Esophagus squamous epithelium (tissue), 5 donors: ENCODE results near the gene MINDY4. TPM values are rescaled to one million over a fixed set of nuclear protein-coding genes. Genes with fewer than 3 reads are reported as not detected.

ENCODE experiments used
- DNase-seq: peaks from one replicate; lab custom pipeline; 2025; lab: John Stamatoyannopoulos, UW
- H3K27ac ChIP-seq, 4 donors: fragments of 200-600 bp; sonication (generic); one replicate each; pipeline ENCODE4 v1.5.1; 2016 to 2019; ENCODE audit warnings: mild to moderate bottlenecking in 1 of 4
- H3K27me3 ChIP-seq, 4 donors: fragments of 200-600 bp; sonication (generic); 1 replicate in 3 of 4; 2 replicates in 1 of 4; pipeline versions ENCODE4 v1.5.1 to v1.6.0; 2017 to 2021; ENCODE audit warnings: antibody characterized with exemption in 1 of 4
- H3K36me3 ChIP-seq, 3 donors: fragments of 200-600 bp; sonication (generic); one replicate each; pipeline ENCODE4 v1.5.1; 2016 to 2019
- H3K4me1 ChIP-seq, 3 donors: fragments of 200-600 bp; sonication (generic); one replicate each; pipeline ENCODE4 v1.5.1; 2017 to 2019
- H3K4me3 ChIP-seq, 4 donors: fragments of 200-600 bp; sonication (generic); 1 replicate in 3 of 4; 2 replicates in 1 of 4; pipeline ENCODE4 v1.5.1; 2016 to 2019; ENCODE audit warnings: mild to moderate bottlenecking in 2 of 4, moderate library complexity in 1 of 4
- H3K9me3 ChIP-seq, 3 donors: fragments of 200-600 bp; sonication (generic); one replicate each; pipeline ENCODE4 v1.5.1; 2016 to 2019
- CTCF ChIP-seq, 6 experiments: fragments of 450-650 bp in 4 of 6; fragments of 200-600 bp in 2 of 6; sonication (generic) in 2 of 6; IDR thresholded peaks; one replicate each; pipeline ENCODE4 v1.5.1; 2016 to 2019; ENCODE audit warnings: antibody characterized with exemption in 6 of 6, mild to moderate bottlenecking in 4 of 6, moderate library complexity in 4 of 6
- POLR2A ChIP-seq, 4 donors: fragments of 450-650 bp; IDR thresholded peaks; one replicate each; pipeline ENCODE4 v1.6.1; 2017; ENCODE audit warnings: antibody characterized with exemption in 4 of 4, mild to moderate bottlenecking in 4 of 4, moderate library complexity in 3 of 4
- WGBS, 2 donors: methylation state at CpG; one replicate each; pipeline ENCODE4 v1.1.5; 2018; 5-methylcytosine and 5-hydroxymethylcytosine counted together
- intact Hi-C: fragments of 100-400 bp; cut with DNase I; formaldehyde crosslinking; loops from one replicate; pipeline ENCODE4 v1.15.0; 2022
- total RNA-seq, 4 donors: library from RNA; depleted of rRNA; stranded (reverse); fragments of >200 nt; gene quantifications; one replicate each; pipeline ENCODE4 v1.1.0, GENCODE V29; 2016
- donor health status: DM: yes; HTN: yes; CAD: no.

Gene MINDY4
- total RNA-seq, 4 donors from 2014 or later: 2.5 to 6.3 (median 3.3) TPM

GRCh38 chr7:30912986-30913811, 142.0 kb downstream of the MINDY4 start:
- peaks cover 5 to 79% (median 26%) of the 10 kb centered on the region in 3 donors for H3K4me1 ChIP-seq
- TF ChIP-seq CTCF (IDR thresholded peaks at IDR 0.05): no peak
- no peak for TF ChIP-seq POLR2A (IDR thresholded peaks at IDR 0.05)
- no peaks in the 10 kb centered on the region for H3K9me3 ChIP-seq
- no peaks in the 10 kb centered on the region for H3K27me3 ChIP-seq
- peak overlapping the region; percentile 10 to 62 (median 39) for H3K4me3 ChIP-seq
- WGBS, 2 donors: 40 to 53% methylated on average over 4 to 8 of the region's 17 CpGs
- H3K27ac ChIP-seq: peak overlapping the region; percentile 27 to 88 (median 72)
- H3K36me3 ChIP-seq: no peaks in the 10 kb centered on the region
- no peak for DNase-seq
- intact Hi-C loops: no loop called here

GRCh38 chr7:30913821-30914515, 142.8 kb downstream of the MINDY4 start:
- Histone ChIP-seq H3K36me3 (no peaks in the 10 kb centered on the region), H3K27me3 (no peaks in the 10 kb centered on the region), H3K27ac (peak overlapping the region in 3 of 4 donors; percentile 61 to 88 (median 82)), H3K9me3 (no peaks in the 10 kb centered on the region), H3K4me1 (peaks cover 5 to 83% (median 29%) of the 10 kb centered on the region in 3 donors), H3K4me3 (peak overlapping the region; percentile 10 to 62 (median 39))
- DNase-seq: no peak
- TF ChIP-seq POLR2A (IDR thresholded peaks at IDR 0.05) (no peak), CTCF (IDR thresholded peaks at IDR 0.05) (no peak)
- 53 to 74% methylated on average over 4 to 8 of the region's 16 CpGs for WGBS, 2 donors
- intact Hi-C loops: no loop called here

GRCh38 chr7:30914596-30914995, 143.4 kb downstream of the MINDY4 start:
- H3K27me3 ChIP-seq: no peaks in the 10 kb centered on the region
- peak overlapping the region; percentile 51 to 88 (median 72) for H3K27ac ChIP-seq
- TF ChIP-seq CTCF (IDR thresholded peaks at IDR 0.05) (no peak), POLR2A (IDR thresholded peaks at IDR 0.05) (no peak)
- DNase-seq: no peak
- peaks cover 5 to 86% (median 29%) of the 10 kb centered on the region in 3 donors for H3K4me1 ChIP-seq
- H3K4me3 ChIP-seq: peak overlapping the region in 3 of 4 donors; percentile 32 to 62 (median 46)
- 45% methylated on average over 4 of the region's 4 CpGs; no CpG with 5 or more reads in 1 of the 2 donors for WGBS, 2 donors
- no peaks in the 10 kb centered on the region for H3K36me3 ChIP-seq
- H3K9me3 ChIP-seq: no peaks in the 10 kb centered on the region
- intact Hi-C loops: no loop called here

GRCh38 chr7:30915005-30915601, 143.9 kb downstream of the MINDY4 start:
- intact Hi-C loops: no loop called here
- DNase-seq: no peak
- Histone ChIP-seq H3K36me3 (no peaks in the 10 kb centered on the region), H3K27ac (peak overlapping the region; percentile 51 to 88 (median 72)), H3K4me3 (peak overlapping the region in 3 of 4 donors; percentile 32 to 62 (median 46)), H3K4me1 (peaks cover 8 to 86% (median 28%) of the 10 kb centered on the region in 3 donors), H3K27me3 (no peaks in the 10 kb centered on the region), H3K9me3 (no peaks in the 10 kb centered on the region)
- TF ChIP-seq POLR2A (IDR thresholded peaks at IDR 0.05): no peak
- no peak for TF ChIP-seq CTCF (IDR thresholded peaks at IDR 0.05)
- 77 to 83% methylated on average over 8 of the region's 11 CpGs for WGBS, 2 donors
